Stimulated activated CD4-positive, alpha-beta T cell treated with anti-CD3 and anti-CD28 coated beads, TNF-alpha, amount 100 ng/mL, for 4 hours (primary cell): ENCODE results near the gene SLC25A12.
"Not testable (repeated sequence)": the region's sequence is repeated elsewhere in the genome, so short reads cannot be mapped to it uniquely, and the experiment has no call there.

Source experiments
- DNase-seq, 3 experiments: peaks; one replicate each; pipeline ENCODE4 v3.0.0-alpha.2; 2020; ENCODE audit warnings: low read depth in 3 of 3

The SLC25A12 gene, protein sequence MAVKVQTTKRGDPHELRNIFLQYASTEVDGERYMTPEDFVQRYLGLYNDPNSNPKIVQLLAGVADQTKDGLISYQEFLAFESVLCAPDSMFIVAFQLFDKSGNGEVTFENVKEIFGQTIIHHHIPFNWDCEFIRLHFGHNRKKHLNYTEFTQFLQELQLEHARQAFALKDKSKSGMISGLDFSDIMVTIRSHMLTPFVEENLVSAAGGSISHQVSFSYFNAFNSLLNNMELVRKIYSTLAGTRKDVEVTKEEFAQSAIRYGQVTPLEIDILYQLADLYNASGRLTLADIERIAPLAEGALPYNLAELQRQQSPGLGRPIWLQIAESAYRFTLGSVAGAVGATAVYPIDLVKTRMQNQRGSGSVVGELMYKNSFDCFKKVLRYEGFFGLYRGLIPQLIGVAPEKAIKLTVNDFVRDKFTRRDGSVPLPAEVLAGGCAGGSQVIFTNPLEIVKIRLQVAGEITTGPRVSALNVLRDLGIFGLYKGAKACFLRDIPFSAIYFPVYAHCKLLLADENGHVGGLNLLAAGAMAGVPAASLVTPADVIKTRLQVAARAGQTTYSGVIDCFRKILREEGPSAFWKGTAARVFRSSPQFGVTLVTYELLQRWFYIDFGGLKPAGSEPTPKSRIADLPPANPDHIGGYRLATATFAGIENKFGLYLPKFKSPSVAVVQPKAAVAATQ

DNA sequence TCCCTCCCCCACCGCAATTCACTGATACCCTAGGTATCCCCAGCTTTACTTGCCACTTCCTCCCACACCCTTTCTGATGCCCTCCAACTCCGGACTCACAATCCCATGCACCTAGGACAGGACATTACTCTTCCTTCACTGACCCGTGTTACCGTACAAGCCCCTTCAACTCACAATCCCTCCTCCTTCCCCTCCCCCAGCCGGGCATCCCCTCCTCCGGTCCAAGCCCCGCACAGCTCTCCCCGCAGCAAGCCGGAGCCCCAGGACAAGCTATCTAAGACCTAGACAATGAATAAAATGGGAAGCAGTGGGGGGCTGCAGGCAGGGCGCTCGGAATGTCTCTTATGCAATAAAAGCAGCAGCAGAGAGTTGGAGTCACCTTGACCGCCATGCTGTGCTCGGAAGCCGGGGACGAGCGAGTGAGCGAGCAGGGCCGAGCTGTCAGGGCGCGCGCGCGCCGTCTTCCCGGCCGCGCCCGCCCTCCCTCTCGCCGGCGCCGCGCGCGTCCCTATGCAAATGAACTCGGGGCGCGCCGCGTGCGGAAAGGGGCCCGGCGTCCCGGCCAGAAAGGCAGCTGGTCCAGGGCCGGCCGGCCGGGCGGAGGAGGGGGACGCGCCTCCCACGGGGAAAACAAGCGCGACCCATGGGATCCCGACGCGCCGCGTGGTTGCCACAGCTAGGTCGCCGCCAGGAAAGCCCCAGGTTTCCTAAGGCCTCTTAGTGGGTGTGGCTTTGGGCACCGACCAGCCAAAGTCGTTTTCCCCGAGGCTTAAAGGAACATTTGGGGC is at the start of gene SLC25A12:
Gene SLC25A12, minus strand, starts transcription at position 421 of the 788 bp plus-strand sequence. Its CDS starts 30 bp downstream, at position 391.
- DNase-seq: peak; percentile 41 to 63 (median 53)

DNA sequence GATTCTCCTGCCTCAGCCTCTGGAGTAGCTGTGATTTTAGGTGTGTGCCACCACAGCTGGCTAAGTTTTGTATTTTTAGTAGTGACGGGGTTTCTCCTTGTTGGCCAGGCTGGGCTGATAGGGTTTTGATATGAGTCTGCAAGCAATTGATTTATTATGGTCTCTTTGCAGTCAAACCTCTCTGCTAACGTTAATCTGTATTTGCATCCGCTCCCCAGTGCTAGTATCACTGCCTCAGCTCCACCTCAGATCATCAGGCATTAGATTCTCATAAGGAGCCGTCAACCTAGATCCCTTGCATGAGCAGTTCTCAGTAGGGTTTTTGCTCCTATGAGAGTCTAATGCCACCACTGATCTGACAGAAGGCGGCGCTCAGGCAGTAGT is 47.3 kb upstream of the SLC25A12 start:
- DNase-seq: no peak

DNA sequence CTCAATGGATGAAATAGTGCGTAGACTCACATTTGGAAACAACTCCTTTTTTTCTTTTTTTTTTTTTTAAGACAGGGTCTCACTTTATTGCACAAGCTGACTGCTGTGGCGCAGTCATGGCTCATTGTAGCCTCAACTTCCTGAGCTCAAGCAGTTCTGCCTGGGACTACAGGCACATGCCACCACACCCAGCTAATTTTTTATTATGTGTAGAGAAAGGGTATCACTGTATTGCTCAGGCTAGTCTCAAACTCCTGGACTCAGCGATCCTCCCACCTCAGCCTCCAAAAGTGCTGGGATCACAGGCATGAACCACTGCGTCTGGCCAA is 45.7 kb upstream of the SLC25A12 start:
- DNase-seq: no peak

DNA sequence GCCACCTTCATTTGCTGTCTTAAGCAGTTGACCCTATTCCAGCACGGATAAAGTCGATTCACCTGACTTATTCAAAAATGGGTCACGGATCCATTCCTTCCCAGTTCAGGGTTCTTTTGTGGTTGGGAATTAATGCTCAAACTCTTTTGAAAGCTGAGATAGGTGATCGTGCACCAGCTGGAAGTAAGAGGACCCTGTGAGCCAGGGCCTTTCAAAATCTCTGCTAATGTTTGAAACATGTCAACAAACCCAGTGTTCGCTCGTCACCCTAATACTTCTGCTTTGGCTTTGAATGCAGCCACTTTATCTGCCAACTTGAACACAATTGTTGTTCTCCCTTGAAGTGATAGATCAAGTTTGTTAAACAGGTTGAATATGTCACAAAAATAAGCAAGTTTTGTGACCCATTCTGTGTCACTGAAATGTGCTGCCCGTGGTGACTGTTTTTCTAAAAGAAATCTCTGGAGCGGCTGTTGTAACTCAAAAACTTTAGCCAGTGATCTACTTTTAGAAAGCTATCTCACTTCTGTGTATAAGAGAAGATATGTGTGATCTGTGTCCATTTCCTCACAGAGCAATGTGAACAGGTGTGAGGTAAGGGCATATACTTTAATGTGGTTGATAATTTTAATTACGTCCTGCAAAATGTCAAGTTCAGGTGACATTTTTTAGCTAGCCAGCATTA is 45.2 kb upstream of the SLC25A12 start:
- no peak for DNase-seq

- DNase-seq: no peak
Measured at GRCh38 chr2:171930385-171930784, 36.3 kb upstream of the SLC25A12 start.

GRCh38 chr2:171924170-171924942 is 30.3 kb upstream of the SLC25A12 start:
- no peak for DNase-seq

DNA sequence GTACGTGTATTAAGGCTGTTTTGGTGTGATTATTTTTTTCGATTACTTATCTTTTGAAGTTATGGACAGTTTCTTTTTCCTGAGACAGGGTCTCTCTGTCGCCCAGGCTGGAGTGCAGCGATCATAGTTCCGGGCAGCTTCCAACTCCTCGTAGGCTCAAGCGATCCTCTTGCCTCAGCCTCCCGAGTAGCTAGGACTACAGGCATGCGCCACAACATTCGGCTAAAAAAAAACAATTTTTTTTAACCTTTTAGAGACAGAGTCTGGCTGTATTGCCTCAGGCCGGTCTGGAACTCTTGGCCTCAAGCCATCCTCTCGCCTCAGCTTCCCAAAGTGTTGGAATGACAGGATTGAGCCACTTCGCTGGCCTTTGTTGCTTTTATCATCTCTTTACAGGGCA is 29.2 kb upstream of the SLC25A12 start:
- DNase-seq: no peak

GRCh38 chr2:171922230-171923022 is 28.4 kb upstream of the SLC25A12 start, which contains the start of gene HAT1:
HAT1 (plus strand) TSS chr2:171922461; CDS start chr2:171922501, 40 bp downstream.
- peak; percentile 96 to 98 (median 97) for DNase-seq

DNA sequence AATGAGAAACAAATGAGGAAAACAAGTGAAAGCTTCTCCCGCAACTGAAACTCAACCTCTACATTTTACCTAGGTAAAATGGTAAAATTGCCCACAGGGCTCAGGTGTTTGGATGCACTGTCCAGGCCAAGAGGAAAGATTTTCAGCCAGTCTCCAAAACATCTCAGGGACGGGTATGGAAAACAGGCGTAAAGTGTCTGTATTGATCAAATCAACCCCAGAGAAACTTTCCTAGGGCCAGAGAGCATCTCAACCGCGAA is 27.9 kb upstream of the SLC25A12 start:
- no peak for DNase-seq

DNA sequence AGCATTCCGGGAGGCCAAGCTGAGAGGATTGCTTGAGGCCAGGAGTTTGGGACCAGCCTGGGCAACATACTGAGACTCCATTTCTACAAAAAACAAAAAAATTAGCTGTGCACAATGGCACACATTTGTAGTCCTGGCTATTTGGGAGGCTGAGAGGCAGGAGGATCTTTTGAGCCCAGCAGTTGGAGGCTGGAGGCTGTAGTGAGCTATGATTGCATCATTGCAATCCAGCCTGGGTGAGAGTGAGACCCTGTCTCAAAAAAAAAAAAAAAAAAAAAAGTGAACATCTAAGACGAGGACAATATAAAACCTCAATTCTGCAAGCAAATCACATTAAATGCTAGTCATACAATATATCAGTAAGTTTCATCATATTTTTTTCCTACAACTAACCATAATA is 25.4 kb upstream of the SLC25A12 start:
- no peak for DNase-seq

GRCh38 chr2:171913517-171913916 is 19.5 kb upstream of the SLC25A12 start:
- no peak for DNase-seq

DNA sequence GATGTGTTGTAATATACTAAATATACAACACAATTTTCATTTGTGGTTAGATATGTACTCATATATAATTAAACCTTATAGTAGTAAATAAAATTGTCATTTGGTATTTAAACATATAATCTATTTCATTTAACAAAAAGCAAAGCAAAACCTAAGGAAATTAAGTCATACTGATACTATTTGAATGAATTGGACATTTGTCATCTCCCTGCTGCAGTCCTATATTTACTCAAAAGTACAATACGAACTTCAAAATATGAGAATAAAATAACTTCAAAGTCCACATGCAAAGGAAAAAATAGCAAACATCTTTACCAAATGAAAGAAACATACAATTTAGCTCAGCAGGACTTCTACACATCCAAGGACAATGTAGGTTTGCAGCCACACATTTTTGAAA is 16.4 kb upstream of the SLC25A12 start:
- DNase-seq: no peak

DNA sequence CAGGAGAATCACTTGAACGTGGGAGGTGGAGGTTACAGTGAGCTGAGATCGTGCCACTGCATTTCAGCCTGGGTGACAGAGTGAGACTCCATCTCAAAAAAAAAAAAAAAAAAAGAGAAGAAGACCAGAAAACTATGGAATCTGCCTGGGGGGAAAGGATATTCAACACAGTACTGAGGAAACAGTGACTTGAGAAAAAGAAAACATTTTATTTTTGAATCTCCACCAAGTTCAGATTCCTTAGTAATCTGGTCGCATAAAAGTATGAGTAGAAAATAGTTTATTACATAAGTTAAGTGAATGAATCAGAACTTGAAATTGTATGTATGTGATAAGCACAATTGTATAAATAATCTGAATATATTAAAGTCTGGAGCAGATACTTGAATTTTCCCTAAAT is 15.2 kb upstream of the SLC25A12 start:
- no peak for DNase-seq

DNA sequence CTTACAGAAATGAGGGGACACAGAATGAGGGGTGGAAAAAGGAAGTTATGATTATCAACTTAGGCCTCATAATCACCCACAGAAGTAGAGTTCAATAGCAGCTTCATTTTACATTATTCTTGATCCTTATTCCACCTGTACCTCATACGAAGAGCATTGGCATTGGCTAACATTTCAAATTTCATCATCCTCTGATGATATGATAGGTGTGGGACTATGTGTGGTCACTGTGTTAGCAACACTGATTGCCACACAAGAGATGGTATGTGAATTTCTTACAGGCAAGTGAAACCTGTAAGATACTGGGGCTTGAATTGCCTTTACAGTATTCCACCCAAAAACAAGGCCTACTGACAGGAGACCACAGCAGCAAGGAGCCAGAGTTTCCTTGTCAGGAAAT is 14.2 kb upstream of the SLC25A12 start:
- DNase-seq: no peak

DNA sequence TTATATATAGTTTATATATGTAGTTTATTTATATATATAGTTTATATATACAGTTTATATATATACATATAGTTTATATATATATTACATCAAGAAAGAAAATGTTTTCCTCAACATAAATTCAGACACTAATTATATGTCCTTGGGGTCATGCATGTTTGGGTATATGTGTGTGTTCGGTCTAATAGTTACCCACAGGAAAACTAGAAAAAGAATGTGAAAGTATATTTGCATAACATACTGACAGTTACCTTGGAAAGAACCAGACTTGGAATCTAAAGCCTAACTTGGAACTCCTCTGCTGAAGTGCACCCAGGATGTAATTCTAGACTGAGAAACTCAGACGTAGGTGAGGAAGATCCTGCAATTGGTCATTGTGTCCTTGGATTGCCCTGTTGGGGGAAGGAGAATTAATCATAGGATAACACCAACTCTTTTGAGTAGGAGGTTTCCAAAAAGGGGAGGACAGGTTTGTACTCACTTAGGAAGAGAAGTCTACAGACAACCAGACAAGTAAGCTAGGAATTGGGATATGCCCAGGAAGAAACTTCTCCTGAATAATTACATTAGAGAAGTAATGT is 8.9 kb upstream of the SLC25A12 start:
- DNase-seq: no peak

- DNase-seq: not testable (repeated sequence)
Measured at GRCh38 chr2:171899623-171900282, 5.7 kb upstream of the SLC25A12 start.

- no peak for DNase-seq
Measured at GRCh38 chr2:171895786-171896185, 1.7 kb upstream of the SLC25A12 start.

DNA sequence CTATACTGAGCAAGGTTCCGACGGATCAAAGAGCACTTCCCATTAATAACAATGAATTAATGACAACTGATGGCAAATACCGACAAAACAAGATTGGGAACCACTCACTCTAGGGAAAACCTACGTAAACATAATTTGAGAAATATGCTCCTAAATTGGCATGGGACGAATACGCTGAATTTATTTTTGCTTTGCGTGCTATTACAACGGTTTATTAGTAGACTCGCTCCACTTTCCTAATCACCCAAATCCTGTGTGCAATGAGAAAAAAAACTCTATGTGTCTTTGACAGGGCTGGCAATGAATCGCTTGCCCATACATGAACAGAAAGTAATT is 536 bp upstream of the SLC25A12 start:
- DNase-seq: no peak

- no peak for DNase-seq
Measured at GRCh38 chr2:171893196-171893823, 734 bp downstream of the SLC25A12 start.
